AG10803 (cell line): ENCODE results near the gene CDH4.

Experiments
- DNase-seq: peaks from one replicate; pipeline ENCODE4 v3.0.0; 2010; ENCODE audit warnings: low read depth
- H3K4me3 ChIP-seq: 2 replicates; pipeline ENCODE4 v1.5.1; 2011; ENCODE audit warnings: mild to moderate bottlenecking, low read length, control low read depth
- CTCF ChIP-seq: conservative IDR thresholded peaks from 2 replicates; pipeline ENCODE4 v1.5.1; 2011; ENCODE audit warnings: mild to moderate bottlenecking, low read length, control low read depth, inconsistent platforms

The CDH4 gene

GRCh38 chr20:61300293-61300692 is 48.2 kb downstream of the CDH4 start:
- TF ChIP-seq CTCF: no peak
- H3K4me3 ChIP-seq: no peak overlapping the region
- DNase-seq: no peak

GRCh38 chr20:61300709-61301108 is 48.6 kb downstream of the CDH4 start:
- DNase-seq: no peak
- H3K4me3 ChIP-seq: no peak overlapping the region
- TF ChIP-seq CTCF: no peak

GRCh38 chr20:61301711-61302525 is 49.9 kb downstream of the CDH4 start:
- no peak overlapping the region for H3K4me3 ChIP-seq
- TF ChIP-seq CTCF: no peak
- DNase-seq: no peak

GRCh38 chr20:61303217-61303616 is 51.2 kb downstream of the CDH4 start:
- DNase-seq: no peak
- H3K4me3 ChIP-seq: no peak overlapping the region
- TF ChIP-seq CTCF: no peak

GRCh38 chr20:61303675-61304074 is 51.6 kb downstream of the CDH4 start:
- no peak for DNase-seq
- TF ChIP-seq CTCF: no peak
- H3K4me3 ChIP-seq: no peak overlapping the region

DNA sequence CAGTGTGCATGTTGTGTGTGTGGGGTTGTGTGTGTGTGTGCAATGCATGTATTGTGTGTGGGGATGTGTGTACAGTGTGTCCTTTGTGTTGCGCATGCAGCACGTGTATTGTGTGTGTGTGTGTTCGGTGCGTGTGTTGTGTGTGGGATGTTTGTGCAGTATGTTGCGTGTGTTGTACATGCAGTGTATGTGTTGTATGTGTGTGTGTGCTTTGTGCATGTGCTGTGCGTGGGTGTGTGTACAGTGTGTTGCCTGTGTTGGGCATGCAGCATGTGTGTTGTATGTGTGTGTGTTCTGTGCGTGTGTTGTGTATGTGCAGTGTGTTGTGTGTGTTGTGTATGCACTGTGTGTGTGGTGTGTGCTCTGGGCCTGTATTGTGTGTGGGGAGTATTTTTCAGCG is 52.7 kb downstream of the CDH4 start:
- DNase-seq: no peak
- no peak for TF ChIP-seq CTCF
- no peak overlapping the region for H3K4me3 ChIP-seq

- H3K4me3 ChIP-seq: no peak overlapping the region
- TF ChIP-seq CTCF: no peak
- DNase-seq: no peak
Measured at GRCh38 chr20:61306937-61307475, 54.9 kb downstream of the CDH4 start.
